SK-N-SH treated with all-trans-retinoic acid at 6 μM for 48 hours (cell line): ENCODE data around the gene RABGAP1L.

Source experiments
- ATAC-seq: fragments of 200-7000 bp; cut with Tn5 transposase; 3 replicates; pipeline ENCODE4 v1.9.1; 2020; ENCODE audit warnings: mild to moderate bottlenecking, moderate library complexity
- ARNTL ChIP-seq: fragments of 450-650 bp; formaldehyde crosslinking; IDR thresholded peaks from 2 replicates; pipeline ENCODE4 v1.5.0; 2020; ENCODE audit warnings: low read depth, mild to moderate bottlenecking, moderate library complexity, borderline replicate concordance
- BACH2 ChIP-seq: fragments of 250-450 bp; sonication (Bioruptor Pico); IDR thresholded peaks from 2 replicates; pipeline ENCODE4 v1.9.0; 2021; ENCODE audit warnings: mild to moderate bottlenecking, borderline replicate concordance
- CREB5 ChIP-seq: fragments of 250-450 bp; sonication (Bioruptor Pico); IDR thresholded peaks from 2 replicates; pipeline ENCODE4 v1.5.1; 2020; ENCODE audit warnings: low read depth, mild to moderate bottlenecking, moderate library complexity
- CSDC2 ChIP-seq: fragments of 250-450 bp; sonication (Bioruptor Pico); IDR thresholded peaks from 2 replicates; pipeline ENCODE4 v1.5.0; 2020; ENCODE audit warnings: mild to moderate bottlenecking, moderate library complexity
- CSRNP3 ChIP-seq: fragments of 250-450 bp; sonication (Bioruptor Pico); IDR thresholded peaks from 2 replicates; pipeline ENCODE4 v1.5.1; 2021; ENCODE audit warnings: mild to moderate bottlenecking, moderate library complexity
- ESRRG ChIP-seq: fragments of 250-450 bp; sonication (Bioruptor Pico); IDR thresholded peaks from 2 replicates; pipeline ENCODE4 v1.6.1; 2021; ENCODE audit warnings: mild to moderate bottlenecking
- GLIS3 ChIP-seq: fragments of 250-450 bp; sonication (Bioruptor Pico); IDR thresholded peaks from 2 replicates; pipeline ENCODE4 v1.5.0; 2020; ENCODE audit warnings: mild to moderate bottlenecking, moderate library complexity
- ISL1 ChIP-seq: fragments of 250-450 bp; sonication (Bioruptor Pico); IDR thresholded peaks from 2 replicates; pipeline ENCODE4 v2.1.2; 2022; ENCODE audit warnings: mild to moderate bottlenecking, moderate library complexity
- OSR1 ChIP-seq: fragments of 250-450 bp; sonication (Bioruptor Pico); IDR thresholded peaks from 2 replicates; pipeline ENCODE4 v1.8.0; 2022; ENCODE audit warnings: moderate library complexity, mild to moderate bottlenecking, inconsistent platforms
- POU6F1 ChIP-seq: fragments of 250-450 bp; sonication (Bioruptor Pico); IDR thresholded peaks from 2 replicates; pipeline ENCODE4 v1.8.0; 2021; ENCODE audit warnings: low read depth, mild to moderate bottlenecking, moderate library complexity, borderline replicate concordance
- PPARA ChIP-seq: fragments of 250-450 bp; sonication (Bioruptor Pico); IDR thresholded peaks from 2 replicates; pipeline ENCODE4 v1.5.0; 2020; ENCODE audit warnings: mild to moderate bottlenecking, borderline replicate concordance
- RARB ChIP-seq: fragments of 250-450 bp; sonication (Bioruptor Pico); IDR thresholded peaks from 2 replicates; pipeline ENCODE4 v1.8.0; 2021; ENCODE audit warnings: mild to moderate bottlenecking, moderate library complexity
- TCF4 ChIP-seq: fragments of 250-450 bp; sonication (Bioruptor Pico); IDR thresholded peaks from 2 replicates; pipeline ENCODE4 v1.8.0; 2021; ENCODE audit warnings: mild to moderate bottlenecking, moderate library complexity, borderline replicate concordance
- TOX ChIP-seq: fragments of 250-450 bp; sonication (Bioruptor Pico); IDR thresholded peaks from 2 replicates; pipeline ENCODE4 v1.8.0; 2021; ENCODE audit warnings: mild to moderate bottlenecking, moderate library complexity, borderline replicate concordance
- ZFP3 ChIP-seq: fragments of 250-450 bp; sonication (Bioruptor Pico); IDR thresholded peaks from 2 replicates; pipeline ENCODE4 v1.5.0; 2020; ENCODE audit warnings: mild to moderate bottlenecking, moderate library complexity
- ZNF565 ChIP-seq: fragments of 450-650 bp; formaldehyde crosslinking; conservative IDR thresholded peaks from 2 replicates; pipeline ENCODE4 v1.5.0; 2020; ENCODE audit warnings: low read depth, mild to moderate bottlenecking, moderate library complexity
- ZNF8 ChIP-seq: fragments of 450-650 bp; formaldehyde crosslinking; IDR thresholded peaks from 2 replicates; pipeline ENCODE4 v1.5.0; 2020; ENCODE audit warnings: mild to moderate bottlenecking, moderate library complexity
- TF ChIP-seq, protein P1 (sequence below): fragments of 250-450 bp; sonication (Bioruptor Pico); IDR thresholded peaks from 2 replicates; pipeline ENCODE4 v1.5.0; 2020; ENCODE audit warnings: mild to moderate bottlenecking, moderate library complexity

RABGAP1L gene

DNA sequence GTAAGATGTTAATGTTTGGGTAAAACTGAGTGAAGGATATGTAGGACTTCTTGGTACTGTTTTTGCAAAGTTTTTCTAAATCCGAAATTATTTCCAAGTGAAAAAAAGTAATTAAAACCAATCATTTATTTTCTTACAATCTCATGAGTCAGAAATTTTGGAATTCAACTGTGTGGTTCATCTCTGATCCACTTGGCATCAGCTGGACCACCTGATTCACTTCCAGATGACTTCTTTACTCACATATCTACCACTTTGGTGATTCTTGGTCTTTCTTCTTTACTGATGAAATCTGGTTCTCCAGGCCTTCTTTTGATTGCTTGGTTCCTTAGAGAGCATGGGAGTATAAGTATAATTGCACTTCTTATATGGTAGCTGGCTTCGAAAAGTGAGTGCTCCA lies 585.6 kb downstream of the RABGAP1L start:
- TF ChIP-seq OSR1 (no peak), RARB (no peak), CREB5 (CRISPR knock-in tag) (no peak), ZNF565 (CRISPR knock-in tag) (no peak), ARNTL (CRISPR knock-in tag) (no peak), ISL1 (CRISPR knock-in tag) (no peak), CSDC2 (CRISPR knock-in tag) (no peak), TOX (CRISPR knock-in tag) (no peak), GLIS3 (CRISPR knock-in tag) (no peak)
- TF ChIP-seq, protein P1, sequence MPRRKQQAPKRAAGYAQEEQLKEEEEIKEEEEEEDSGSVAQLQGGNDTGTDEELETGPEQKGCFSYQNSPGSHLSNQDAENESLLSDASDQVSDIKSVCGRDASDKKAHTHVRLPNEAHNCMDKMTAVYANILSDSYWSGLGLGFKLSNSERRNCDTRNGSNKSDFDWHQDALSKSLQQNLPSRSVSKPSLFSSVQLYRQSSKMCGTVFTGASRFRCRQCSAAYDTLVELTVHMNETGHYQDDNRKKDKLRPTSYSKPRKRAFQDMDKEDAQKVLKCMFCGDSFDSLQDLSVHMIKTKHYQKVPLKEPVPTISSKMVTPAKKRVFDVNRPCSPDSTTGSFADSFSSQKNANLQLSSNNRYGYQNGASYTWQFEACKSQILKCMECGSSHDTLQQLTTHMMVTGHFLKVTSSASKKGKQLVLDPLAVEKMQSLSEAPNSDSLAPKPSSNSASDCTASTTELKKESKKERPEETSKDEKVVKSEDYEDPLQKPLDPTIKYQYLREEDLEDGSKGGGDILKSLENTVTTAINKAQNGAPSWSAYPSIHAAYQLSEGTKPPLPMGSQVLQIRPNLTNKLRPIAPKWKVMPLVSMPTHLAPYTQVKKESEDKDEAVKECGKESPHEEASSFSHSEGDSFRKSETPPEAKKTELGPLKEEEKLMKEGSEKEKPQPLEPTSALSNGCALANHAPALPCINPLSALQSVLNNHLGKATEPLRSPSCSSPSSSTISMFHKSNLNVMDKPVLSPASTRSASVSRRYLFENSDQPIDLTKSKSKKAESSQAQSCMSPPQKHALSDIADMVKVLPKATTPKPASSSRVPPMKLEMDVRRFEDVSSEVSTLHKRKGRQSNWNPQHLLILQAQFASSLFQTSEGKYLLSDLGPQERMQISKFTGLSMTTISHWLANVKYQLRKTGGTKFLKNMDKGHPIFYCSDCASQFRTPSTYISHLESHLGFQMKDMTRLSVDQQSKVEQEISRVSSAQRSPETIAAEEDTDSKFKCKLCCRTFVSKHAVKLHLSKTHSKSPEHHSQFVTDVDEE (CRISPR knock-in tag), result no peak
- TF ChIP-seq, all 23 proteins: peak for 0
- ATAC-seq, result no peak

DNA sequence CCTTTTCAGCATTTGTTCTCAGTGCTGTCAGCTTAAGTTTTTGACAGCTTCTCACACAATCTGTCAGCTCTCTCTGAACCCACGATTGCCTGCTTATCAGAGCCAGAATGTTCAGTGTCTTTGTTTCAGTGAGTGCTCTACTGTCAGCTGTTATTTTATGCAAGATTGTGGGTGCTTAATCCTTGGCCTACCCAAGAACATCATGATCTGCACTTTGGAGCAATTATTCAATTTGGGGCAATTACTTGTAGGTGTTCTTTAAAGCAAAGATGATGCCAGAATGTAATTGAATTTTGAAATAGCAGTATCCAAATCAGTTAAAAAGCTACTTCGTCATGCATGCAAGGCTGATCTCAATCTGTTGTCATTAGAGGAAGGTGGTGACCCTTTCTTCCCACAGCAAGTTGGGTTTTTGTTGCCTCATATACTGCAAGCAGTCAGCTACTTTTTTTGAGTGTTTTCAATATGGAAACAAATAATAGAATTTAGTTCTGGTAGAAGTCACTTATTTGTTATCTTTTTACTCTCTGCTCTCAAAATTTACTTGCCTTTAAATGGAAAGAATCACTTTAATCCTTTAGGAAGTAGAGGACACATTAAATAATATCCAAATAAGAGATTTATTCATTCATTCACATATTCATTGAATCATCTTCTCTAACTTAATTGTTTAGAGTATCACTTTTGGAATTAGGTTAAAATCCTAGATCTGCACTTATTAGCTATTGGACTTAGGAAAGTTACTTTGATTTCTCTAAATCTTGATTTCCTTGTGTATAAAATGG lies 586.9 kb downstream of the RABGAP1L start:
- TF ChIP-seq TCF4 (CRISPR knock-in tag) (no peak), ISL1 (CRISPR knock-in tag) (peak; percentile 83), BACH2 (CRISPR knock-in tag) (no peak), TOX (CRISPR knock-in tag) (no peak), CSDC2 (CRISPR knock-in tag) (no peak), POU6F1 (CRISPR knock-in tag) (no peak)
- ATAC-seq, result no peak

- no peak for ATAC-seq
- no peak for TF ChIP-seq RARB
- no peak for TF ChIP-seq OSR1
- TF ChIP-seq GLIS3 (CRISPR knock-in tag), result no peak
- no peak for TF ChIP-seq PPARA (CRISPR knock-in tag)
- TF ChIP-seq ISL1 (CRISPR knock-in tag), result no peak
- no peak for TF ChIP-seq ZNF8
- TF ChIP-seq, protein P1 (CRISPR knock-in tag), result no peak
- TF ChIP-seq CSDC2 (CRISPR knock-in tag), result no peak
- no peak for TF ChIP-seq CSRNP3
Measured at GRCh38 chr1:174747613-174748012, 588.3 kb downstream of the RABGAP1L start.

DNA sequence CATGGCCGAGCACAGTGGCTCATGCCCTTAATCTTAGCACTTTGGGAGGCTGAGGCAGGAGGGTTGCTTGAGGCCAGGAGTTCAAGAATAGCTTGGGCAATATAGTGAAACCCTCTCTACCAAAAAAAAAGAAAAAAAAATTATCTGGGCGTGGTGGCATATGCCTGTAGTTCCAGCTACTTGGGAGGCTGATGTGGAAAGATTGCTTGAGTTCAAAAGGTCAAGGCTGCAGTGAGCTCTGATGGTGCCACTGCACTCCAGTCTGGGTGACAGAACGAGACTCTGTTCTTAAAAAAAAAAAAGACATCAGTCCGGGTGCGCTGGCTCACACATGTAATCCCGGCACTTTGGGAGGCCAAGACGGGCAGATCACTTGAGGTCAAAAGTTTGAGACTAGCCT lies 589.3 kb downstream of the RABGAP1L start:
- no peak for ATAC-seq
- no peak for TF ChIP-seq CSRNP3
- TF ChIP-seq CREB5 (CRISPR knock-in tag), result no peak
- no peak for TF ChIP-seq ARNTL (CRISPR knock-in tag)
- no peak for TF ChIP-seq ZNF8
- no peak for TF ChIP-seq TOX (CRISPR knock-in tag)
- TF ChIP-seq ZNF565 (CRISPR knock-in tag), result no peak
- TF ChIP-seq PPARA (CRISPR knock-in tag), result no peak
- no peak for TF ChIP-seq OSR1
- TF ChIP-seq ZFP3 (CRISPR knock-in tag), result no peak
- TF ChIP-seq ESRRG, result no peak
